Stimulated activated CD4-positive, alpha-beta T cell treated with anti-CD3 and anti-CD28 coated beads, Interleukin-2, amount 100 ng/mL, for 24 hours (primary cell): ENCODE data around the gene ZNF835.
"Not testable (repeated sequence)": the region's sequence is repeated elsewhere in the genome, so short reads cannot be mapped to it uniquely, and the experiment has no call there.

Experiments used
- DNase-seq, 2 donors: peaks; one replicate each; pipeline ENCODE4 v3.0.0-alpha.2; 2020

Gene ZNF835

DNA sequence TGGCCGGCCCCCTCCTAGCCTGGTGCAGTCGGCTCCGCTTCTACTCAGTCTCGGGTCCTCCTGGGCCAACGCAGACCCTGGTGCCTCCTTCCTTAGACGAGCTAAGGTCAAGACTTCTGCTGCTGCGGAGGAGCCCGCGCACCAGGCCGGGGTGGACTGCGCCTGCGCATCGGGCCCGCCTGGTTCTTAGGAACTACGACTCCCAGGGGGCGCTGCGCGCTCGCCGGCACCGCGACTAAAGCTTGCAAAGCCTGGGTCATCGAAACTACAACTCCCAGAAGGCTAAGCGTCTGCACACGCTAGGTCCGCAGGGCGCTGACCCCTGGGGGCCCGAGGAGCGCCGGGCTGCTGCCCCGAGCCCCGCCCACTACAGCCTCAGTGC is at the start of gene ZNF835:
Gene ZNF835 (minus strand): TSS at position 145 of the 382 bp plus-strand sequence. CDS start 6,559 bp downstream, outside the sequence.
- peak; percentile 84 to 87 for DNase-seq

- no peak for DNase-seq
Observed at GRCh38 chr19:56720281-56720680, 48.7 kb upstream of the ZNF835 start.

DNA sequence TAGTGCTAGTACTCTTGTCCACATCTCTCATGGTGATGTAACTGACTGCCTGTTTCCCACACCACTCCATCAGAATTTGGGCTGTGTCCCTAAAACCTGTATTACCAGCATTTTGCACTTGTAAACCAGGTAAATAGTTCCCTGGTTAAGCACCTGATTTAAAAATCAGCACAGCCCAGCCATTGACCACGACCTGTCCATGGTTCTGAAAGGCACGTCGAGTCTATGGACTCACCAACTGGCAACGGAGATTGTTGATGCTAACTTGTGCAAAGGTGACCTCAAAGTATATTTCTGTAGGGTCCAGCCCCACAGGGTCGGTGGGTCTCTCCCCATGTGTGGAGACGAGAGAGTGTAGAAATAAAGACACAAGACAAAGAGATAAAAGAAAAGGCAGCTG is 46.7 kb upstream of the ZNF835 start:
- DNase-seq: no peak

DNA sequence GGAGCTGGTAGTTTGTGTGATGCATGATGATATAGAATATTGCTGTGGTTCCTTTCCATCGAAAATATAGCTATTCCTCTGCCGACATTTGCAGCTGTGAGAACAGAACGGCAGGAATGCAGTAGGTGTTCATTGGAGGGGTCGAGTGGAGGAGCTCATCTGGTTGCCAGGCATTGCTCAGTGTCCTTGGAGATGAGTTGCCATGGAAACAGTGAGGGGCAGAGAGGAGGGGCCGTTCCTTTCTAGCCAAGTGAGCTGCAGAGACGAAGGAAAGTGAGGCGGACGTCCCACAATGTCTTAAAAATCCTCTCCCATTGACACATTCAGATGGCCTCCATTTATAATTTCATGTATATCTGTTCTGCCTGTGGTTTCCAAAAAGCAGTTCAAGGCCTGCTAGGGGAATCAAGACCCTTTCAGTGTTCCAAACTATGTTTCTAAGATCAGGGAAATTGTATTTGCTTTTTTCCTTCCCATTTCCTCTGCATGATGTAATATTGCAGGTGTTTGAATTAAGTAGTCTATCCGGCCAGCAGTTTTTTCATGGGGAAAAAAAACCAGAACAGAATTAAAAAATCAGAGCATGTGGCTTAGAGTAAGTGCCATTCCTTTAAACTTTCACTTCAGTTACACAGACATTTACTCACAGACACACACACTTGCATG is 41.2 kb upstream of the ZNF835 start:
- no peak for DNase-seq

GRCh38 chr19:56710437-56710836 is 38.9 kb upstream of the ZNF835 start:
- DNase-seq: no peak

GRCh38 chr19:56707821-56708220 is 36.3 kb upstream of the ZNF835 start:
- no peak for DNase-seq

DNA sequence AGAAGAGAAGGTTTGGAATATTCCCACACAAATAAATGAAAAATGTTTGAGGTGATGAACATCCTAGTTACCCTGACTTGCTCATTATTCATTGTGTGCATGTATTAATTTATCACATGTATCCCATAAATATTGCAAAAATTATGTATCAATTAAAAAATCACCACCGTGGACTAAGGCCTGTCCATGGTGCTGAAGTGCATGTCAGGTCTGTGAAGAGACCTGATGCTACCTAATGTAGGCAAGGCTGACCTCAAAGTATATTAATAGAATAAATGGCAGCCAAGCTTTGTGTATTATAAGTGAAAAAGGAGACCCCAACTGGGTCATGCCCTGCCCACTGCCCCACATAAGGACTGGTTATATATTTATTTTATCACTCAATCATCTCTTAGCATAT is 34.4 kb upstream of the ZNF835 start:
- no peak for DNase-seq

- no peak for DNase-seq
Observed at GRCh38 chr19:56701895-56702294, 30.3 kb upstream of the ZNF835 start.

DNA sequence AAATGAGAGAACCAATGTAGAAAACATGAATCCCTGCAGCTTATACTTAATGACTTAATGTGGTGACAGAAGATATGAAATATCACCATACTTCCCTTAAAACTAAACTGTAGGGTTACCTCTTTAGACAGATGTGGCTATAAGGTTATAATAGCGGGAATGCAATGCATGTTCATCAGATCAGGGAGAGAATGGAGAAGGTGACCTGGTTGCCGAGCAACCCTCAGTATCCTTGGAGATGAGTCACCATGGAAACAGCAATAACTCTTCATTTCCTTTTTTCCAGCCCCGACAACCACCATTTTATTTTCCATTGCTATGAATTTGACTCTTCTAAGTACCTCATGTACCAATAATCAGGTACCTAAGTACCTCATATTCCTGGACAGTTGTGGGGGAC is 28.0 kb upstream of the ZNF835 start:
- DNase-seq: no peak

DNA sequence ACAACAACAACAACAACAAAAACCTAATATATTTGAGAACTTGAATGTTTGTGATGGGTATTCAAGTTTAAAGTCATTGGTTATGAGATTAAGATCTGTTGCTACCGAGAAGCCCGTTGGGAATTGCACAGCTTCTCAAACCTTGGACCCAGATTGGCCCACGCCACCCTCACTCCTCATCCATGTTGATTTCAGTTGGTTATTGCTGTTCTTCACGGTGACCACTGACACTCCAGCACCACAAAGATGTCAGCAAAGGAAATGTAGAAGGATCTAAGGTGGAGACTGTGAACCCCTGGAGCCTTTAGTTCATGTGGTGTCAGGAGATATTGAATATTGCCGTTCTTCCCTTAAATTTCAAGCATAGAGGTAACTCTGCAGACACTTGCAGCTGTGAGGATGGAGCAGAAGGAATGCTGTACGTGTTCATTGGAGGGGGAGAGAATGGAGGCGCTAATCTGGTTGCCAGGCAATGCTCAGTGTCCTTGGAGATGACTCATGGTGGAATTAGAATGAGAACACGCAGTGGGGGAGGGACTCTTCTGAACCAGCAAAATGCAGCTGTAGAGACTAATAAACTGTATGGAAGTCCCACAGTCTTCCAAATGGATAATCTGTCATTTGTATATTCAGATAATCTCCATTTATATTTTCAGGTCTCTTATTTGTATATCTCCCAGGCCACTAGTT is 20.8 kb upstream of the ZNF835 start:
- DNase-seq: no peak

GRCh38 chr19:56690670-56691069 is 19.1 kb upstream of the ZNF835 start:
- DNase-seq: no peak

- no peak for DNase-seq
Observed at GRCh38 chr19:56689198-56689597, 17.6 kb upstream of the ZNF835 start.

- no peak for DNase-seq
Observed at GRCh38 chr19:56687031-56687430, 15.5 kb upstream of the ZNF835 start.

DNA sequence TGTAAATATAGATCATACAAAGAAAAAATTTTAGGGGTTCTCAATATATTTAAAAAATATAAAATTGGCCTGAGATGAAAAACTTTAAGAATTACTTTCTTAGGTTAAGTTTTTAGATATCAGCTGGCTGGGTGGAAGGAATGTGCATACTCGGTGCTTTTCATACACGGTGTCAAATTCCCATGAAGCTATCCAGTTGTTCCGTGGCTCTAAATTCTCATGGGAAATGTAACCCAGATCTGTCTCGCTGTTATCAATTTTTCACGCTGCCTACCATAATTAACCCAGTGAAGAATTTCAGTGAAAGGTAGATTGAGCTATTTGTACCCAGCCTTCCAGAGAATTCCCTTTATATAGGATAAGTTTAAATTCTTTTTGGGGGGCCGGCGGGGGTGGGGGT is 11.6 kb upstream of the ZNF835 start:
- no peak for DNase-seq

DNA sequence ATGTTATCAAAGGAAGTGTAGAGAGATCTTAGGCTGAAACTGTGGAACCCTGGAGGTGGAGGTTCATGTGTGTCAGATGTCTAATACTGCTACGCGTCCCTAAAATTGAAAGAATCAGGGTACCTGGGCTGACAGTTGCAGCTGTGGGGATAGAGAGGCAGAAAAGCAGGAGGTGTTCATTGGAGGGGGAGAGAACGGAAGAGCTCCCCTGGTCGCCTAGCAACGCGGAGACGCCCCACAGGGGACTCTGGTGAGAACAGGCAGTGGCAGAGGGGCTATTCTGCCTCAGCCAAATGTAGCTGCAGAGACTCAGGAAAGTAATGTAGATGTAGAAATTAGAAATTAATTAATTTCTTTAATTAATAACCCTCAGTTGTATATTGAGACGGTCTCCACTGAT is 10.1 kb upstream of the ZNF835 start:
- DNase-seq: no peak

- no peak for DNase-seq
Observed at GRCh38 chr19:56678205-56678604, 6.6 kb upstream of the ZNF835 start.

GRCh38 chr19:56672610-56673009 is 1.1 kb upstream of the ZNF835 start:
- DNase-seq: not testable (repeated sequence)

GRCh38 chr19:56670961-56671612 is 470 bp downstream of the ZNF835 start:
- DNase-seq: peak in 1 of 2 donors; percentile 14

GRCh38 chr19:56670401-56670960 is 1.1 kb downstream of the ZNF835 start:
- no peak for DNase-seq

DNA sequence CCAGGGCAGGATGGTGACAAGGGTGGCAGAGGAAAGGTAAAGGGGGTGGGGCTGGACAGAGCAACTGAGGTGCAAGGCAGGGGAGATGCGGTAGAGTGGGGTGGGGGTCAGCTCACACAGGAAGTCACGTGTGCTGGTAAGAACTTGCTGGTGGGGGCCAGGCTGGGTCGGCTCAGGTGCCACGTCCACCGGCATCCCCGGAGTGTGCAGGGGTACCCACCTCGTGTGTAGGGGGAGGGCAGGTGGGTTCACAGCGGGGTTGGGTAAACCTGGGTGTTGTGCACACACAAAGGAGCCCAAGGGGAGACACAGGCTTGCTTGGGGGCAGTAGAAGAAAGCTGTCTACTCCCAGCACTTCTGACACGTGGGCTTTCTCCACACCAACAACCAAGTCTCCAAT is 2.9 kb downstream of the ZNF835 start:
- DNase-seq: no peak

GRCh38 chr19:56667311-56667870 is 4.2 kb downstream of the ZNF835 start:
- DNase-seq: no peak

DNA sequence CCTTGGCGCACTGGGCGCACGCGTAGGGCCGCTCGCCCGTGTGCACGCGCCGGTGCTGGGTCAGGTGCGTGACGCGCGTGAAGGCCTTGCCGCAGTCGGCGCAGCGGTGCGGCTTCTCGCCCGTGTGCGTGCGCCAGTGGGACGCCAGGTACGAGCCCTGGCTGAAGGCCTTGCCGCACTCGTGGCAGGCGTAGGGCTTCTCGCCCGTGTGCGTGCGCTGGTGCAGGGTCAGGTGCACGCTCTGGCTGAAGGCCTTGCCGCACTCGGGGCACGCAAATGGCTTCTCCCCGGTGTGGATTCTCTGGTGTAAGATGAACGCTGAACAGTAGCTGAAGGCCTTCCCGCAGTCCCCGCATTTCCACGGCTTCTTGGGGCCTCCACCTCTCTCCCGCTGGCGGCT is 7.0 kb downstream of the ZNF835 start:
- no peak for DNase-seq

GRCh38 chr19:56663931-56664500 is 7.5 kb downstream of the ZNF835 start:
- DNase-seq: no peak
